Right lobe of liver (tissue), 6 donors: Measurements from ENCODE around the gene TSN. TPM values are rescaled to one million over a fixed set of nuclear protein-coding genes. Genes with fewer than 3 reads are reported as not detected.

ENCODE experiments used
- ATAC-seq, 4 donors: fragments of 200-7000 bp; cut with Tn5 transposase; one replicate each; pipeline ENCODE4 v1.9.1; 2020; ENCODE audit warnings: mild to moderate bottlenecking in 4 of 4, moderate library complexity in 4 of 4
- DNase-seq, 3 donors: peaks; one replicate each; pipeline ENCODE4 v3.0.0-alpha.2; 2020
- H3K27ac ChIP-seq, 3 donors: fragments of 200-600 bp; one replicate each; pipeline ENCODE4 v1.8.0; 2022
- H3K27me3 ChIP-seq, 2 donors: fragments of 200-600 bp; one replicate each; pipeline ENCODE4 v1.8.0; 2022
- H3K36me3 ChIP-seq, 4 donors: fragments of 200-600 bp; sonication (generic) in 1 of 4; one replicate each; pipeline versions ENCODE4 v1.5.1 to v1.8.0; 2017 to 2022; ENCODE audit warnings: control low read depth in 1 of 4
- H3K4me1 ChIP-seq, 4 donors: fragments of 200-600 bp; sonication (generic) in 1 of 4; one replicate each; pipeline versions ENCODE4 v1.5.1 to v1.8.0; 2017 to 2022; ENCODE audit warnings: control low read depth in 1 of 4
- H3K4me3 ChIP-seq, 3 donors: fragments of 200-600 bp; one replicate each; pipeline ENCODE4 v1.8.0; 2022
- H3K9me3 ChIP-seq, 4 donors: fragments of 200-600 bp; sonication (generic) in 1 of 4; one replicate each; pipeline versions ENCODE4 v1.5.1 to v1.8.0; 2017 to 2022; ENCODE audit warnings: control low read depth in 1 of 4
- POLR2A ChIP-seq: fragments of 450-650 bp; IDR thresholded peaks from one replicate; pipeline ENCODE4 v1.6.1; 2017; ENCODE audit warnings: antibody characterized with exemption, mild to moderate bottlenecking
- WGBS: methylation state at CpG from one replicate; pipeline ENCODE4 v1.1.6; 2018; ENCODE audit warnings: low coverage, low lambda C conversion rate; ENCODE audit not compliant: insufficient coverage; ENCODE audit errors: missing lambda C conversion rate; 5-methylcytosine and 5-hydroxymethylcytosine counted together
- intact Hi-C, 2 donors: fragments of 100-400 bp; cut with DNase I; formaldehyde crosslinking; loops; one replicate each; pipeline versions ENCODE4 v1.11.2 to v1.14.1; 2022
- total RNA-seq, 6 experiments: library from RNA; depleted of rRNA in 2 of 6; stranded (reverse); fragments of >200 nt in 2 of 6; fragmentation: NEBNext Ultra II Directional in 3 of 6; extraction: Animal tissue kit (Norgen Biotek cat#: 25700) in 3 of 6; gene quantifications; one replicate each; pipeline versions ENCODE4 v1.1.0 to v1.2.4, GENCODE V29; 2016 to 2023
- TF ChIP-seq, protein P1 (sequence below), 4 donors: fragments of 200-600 bp in 3 of 4; fragments of 450-650 bp in 1 of 4; IDR thresholded peaks; one replicate each; pipeline versions ENCODE4 v1.5.1 to v1.8.0; 2016 to 2022; ENCODE audit warnings: antibody characterized with exemption in 4 of 4, mild to moderate bottlenecking in 2 of 4
- donor health status: DM: no; HTN: yes; CAD: no.
- donor health status: DM: no; HTN: no; CAD: no.
- donor health status: DM: no; HTN: no; CAD: no.
- donor health status: DM: no; HTN: yes; CAD: no.
- donor health status: DM: no; HTN: yes; CAD: no.

The TSN gene
- total RNA-seq, 6 experiments from 2014 or later: 22.5 to 38.1 (median 27.5) TPM

DNA sequence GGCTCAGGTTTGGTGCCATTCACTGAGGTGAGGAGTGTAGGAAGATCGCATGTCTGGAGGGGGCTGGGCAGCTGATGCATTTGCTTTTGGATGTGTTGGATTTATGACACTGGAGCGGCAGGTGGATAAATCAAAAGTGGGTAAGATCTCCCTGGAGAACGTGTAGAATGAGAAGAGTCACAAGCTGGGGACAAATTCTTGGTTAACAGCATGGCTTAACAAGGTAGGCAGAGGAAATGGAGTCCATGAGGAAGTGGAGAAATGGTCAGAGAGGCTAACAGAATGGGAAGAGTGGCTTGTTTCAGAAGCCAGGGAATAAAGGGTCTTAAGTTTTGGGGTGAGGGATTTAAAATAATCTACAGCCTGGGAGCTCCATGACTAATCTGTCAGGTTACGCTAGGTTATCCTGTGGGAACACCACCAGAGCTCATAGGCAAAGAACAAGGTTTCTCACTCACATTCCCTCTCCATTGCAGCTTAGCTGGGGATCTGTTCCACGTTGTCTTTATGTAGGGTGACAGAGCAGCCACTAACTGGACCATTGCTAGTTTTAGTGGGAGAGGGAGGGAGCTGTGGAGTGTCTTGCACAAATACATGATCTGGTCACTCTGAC is 12.8 kb downstream of the TSN start:
- no peak for DNase-seq
- H3K4me1 ChIP-seq: no peaks in the 10 kb centered on the region
- TF ChIP-seq POLR2A: no peak
- TF ChIP-seq, protein P1, sequence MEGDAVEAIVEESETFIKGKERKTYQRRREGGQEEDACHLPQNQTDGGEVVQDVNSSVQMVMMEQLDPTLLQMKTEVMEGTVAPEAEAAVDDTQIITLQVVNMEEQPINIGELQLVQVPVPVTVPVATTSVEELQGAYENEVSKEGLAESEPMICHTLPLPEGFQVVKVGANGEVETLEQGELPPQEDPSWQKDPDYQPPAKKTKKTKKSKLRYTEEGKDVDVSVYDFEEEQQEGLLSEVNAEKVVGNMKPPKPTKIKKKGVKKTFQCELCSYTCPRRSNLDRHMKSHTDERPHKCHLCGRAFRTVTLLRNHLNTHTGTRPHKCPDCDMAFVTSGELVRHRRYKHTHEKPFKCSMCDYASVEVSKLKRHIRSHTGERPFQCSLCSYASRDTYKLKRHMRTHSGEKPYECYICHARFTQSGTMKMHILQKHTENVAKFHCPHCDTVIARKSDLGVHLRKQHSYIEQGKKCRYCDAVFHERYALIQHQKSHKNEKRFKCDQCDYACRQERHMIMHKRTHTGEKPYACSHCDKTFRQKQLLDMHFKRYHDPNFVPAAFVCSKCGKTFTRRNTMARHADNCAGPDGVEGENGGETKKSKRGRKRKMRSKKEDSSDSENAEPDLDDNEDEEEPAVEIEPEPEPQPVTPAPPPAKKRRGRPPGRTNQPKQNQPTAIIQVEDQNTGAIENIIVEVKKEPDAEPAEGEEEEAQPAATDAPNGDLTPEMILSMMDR (IDR thresholded peaks at IDR 0.05): no peak
- no peak for ATAC-seq
- no peaks in the 10 kb centered on the region for H3K27me3 ChIP-seq
- no peak overlapping the region for H3K27ac ChIP-seq
- peaks cover 0 to 49% (median 15%) of the 10 kb centered on the region in 4 donors for H3K36me3 ChIP-seq
- intact Hi-C loops: no loop called here
- H3K4me3 ChIP-seq: no peak overlapping the region
- H3K9me3 ChIP-seq: no peaks in the 10 kb centered on the region
- WGBS: 91% methylated on average over 4 of the region's 5 CpGs

DNA sequence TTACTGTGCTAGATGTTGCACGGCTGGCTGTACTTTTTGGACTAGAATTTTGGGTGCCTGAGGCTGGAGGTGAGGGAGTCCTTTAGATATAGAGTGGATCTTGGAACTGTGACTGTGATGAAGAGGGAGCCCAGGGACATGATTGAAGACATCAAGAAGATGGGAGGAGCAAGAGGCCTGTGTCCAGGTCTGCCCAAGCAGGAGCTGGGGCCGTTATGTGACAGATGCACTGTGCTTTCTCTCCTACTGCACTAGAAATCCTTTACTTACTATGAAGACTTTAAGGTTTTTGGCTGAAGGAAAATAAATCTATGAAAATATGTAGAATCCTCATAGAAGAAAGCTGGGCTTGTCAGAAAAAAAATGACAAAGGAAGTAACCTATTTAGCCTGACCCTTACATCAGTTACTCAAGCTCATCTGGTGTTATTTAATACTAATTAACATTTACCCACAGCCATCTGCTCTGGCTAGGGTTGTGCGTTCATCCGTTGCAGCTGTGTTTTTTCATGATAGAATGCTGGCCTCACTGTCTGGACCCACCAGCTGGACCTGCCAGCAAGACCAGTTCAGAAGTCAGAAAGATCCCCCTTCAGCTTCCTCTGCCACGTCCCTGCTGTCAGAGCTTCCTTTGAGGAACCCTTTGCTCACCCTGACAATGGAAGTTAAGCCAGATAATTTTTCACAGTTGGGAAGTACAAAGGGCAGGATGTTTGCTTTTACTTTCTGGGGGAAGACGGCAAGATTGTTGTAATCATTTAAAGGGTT is 16.7 kb downstream of the TSN start:
- 65% methylated on average over 6 of the region's 6 CpGs for WGBS
- no peak for DNase-seq
- H3K9me3 ChIP-seq: no peaks in the 10 kb centered on the region

DNA sequence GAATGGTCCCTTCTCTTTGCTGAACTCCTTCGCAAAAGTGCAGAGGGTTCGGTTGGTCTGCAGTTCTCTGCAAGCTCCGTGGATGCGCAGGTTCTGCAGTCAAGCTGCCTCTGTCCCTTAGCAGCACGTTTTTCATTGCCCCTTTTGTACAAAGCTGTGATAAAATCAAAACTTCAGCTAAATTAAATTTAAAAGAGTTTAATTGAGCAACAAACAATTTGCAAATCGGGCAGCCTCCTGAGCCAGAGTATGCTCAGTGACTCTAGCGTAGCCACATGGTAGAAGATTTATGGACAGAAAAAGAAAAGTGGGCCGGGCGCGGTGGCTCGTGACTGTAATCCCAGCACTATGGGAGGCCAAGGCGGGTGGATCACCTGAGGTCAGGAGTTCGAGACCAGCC is 18.8 kb downstream of the TSN start:
- DNase-seq (no peak), ATAC-seq (no peak)
- no peaks in the 10 kb centered on the region for H3K9me3 ChIP-seq
- 87% methylated on average over 11 of the region's 13 CpGs for WGBS
- intact Hi-C loops: no loop called here
- no peaks in the 10 kb centered on the region for H3K27me3 ChIP-seq
- TF ChIP-seq, protein P1 (IDR thresholded peaks at IDR 0.05): no peak
- TF ChIP-seq POLR2A: no peak
- no peak overlapping the region for H3K27ac ChIP-seq
- no peak overlapping the region for H3K4me3 ChIP-seq
- no peaks in the 10 kb centered on the region for H3K4me1 ChIP-seq
- peaks cover 0 to 4% (median 0%) of the 10 kb centered on the region in 4 donors for H3K36me3 ChIP-seq

More for the DNA sequence above, 16.7 kb downstream of the TSN start:
- intact Hi-C loops: no loop called here
- TF ChIP-seq, protein P1 (IDR thresholded peaks at IDR 0.05): no peak
- no peak for TF ChIP-seq POLR2A
- peak; percentile 47 to 87 (median 78) for ATAC-seq
- H3K27ac ChIP-seq: no peak overlapping the region
- no peaks in the 10 kb centered on the region for H3K4me1 ChIP-seq
- H3K4me3 ChIP-seq: no peak overlapping the region
- peaks cover 0 to 11% (median 3%) of the 10 kb centered on the region in 4 donors for H3K36me3 ChIP-seq
- no peaks in the 10 kb centered on the region for H3K27me3 ChIP-seq

DNA sequence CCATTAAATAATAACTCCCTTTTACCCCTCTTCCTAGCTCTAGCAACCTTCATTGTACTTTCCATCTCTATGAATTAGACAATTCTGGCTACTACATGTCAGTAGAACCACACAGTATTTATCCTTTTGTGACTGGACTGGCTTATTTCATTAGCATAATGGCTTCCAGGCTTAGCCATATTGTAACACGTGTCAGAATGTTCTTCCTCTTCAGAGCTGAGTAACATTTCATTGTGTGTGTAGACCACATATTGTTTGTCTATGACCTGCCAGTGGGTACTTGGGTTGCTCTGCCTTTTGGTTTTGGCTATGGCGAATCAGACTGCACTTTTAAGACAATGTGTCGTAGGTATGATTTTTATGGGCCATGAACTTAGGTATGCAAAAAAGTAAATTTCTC is 20.9 kb downstream of the TSN start:
- DNase-seq (no peak), ATAC-seq (no peak)
- Histone ChIP-seq H3K4me1 (no peaks in the 10 kb centered on the region), H3K27me3 (no peaks in the 10 kb centered on the region), H3K4me3 (no peak overlapping the region), H3K27ac (no peak overlapping the region), H3K9me3 (no peaks in the 10 kb centered on the region), H3K36me3 (no peaks in the 10 kb centered on the region)
- 80% methylated on average over 3 of the region's 3 CpGs for WGBS
- TF ChIP-seq, protein P1 (IDR thresholded peaks at IDR 0.05): no peak
- intact Hi-C loops: no loop called here
